GM23338 (cell line): ENCODE measurements around the gene SH3TC2. TPM values are rescaled to one million over a fixed set of nuclear protein-coding genes. Genes with fewer than 3 reads are reported as not detected.

Experiments used
- ATAC-seq: fragments of 200-7000 bp; cut with Tn5 transposase; 3 replicates; pipeline ENCODE4 v1.9.1; 2020
- DNase-seq: peaks from one replicate; pipeline ENCODE4 v3.0.0-alpha.2; 2015; ENCODE audit warnings: low spot score
- H2AFZ ChIP-seq: fragments of 200-600 bp; sonication (generic); 2 replicates; pipeline ENCODE4 v1.8.0; 2016; ENCODE audit warnings: antibody characterized with exemption, mild to moderate bottlenecking, moderate library complexity
- H3F3A ChIP-seq: fragments of 200-600 bp; sonication (generic); replicated peaks from 2 replicates; pipeline ENCODE4 v1.8.0; 2017; ENCODE audit warnings: antibody characterized with exemption, mixed run types, low read depth
- H3K27ac ChIP-seq: fragments of 200-600 bp; sonication (generic); 2 replicates; pipeline ENCODE4 v1.6.1; 2016; ENCODE audit warnings: low read depth
- H3K27me3 ChIP-seq: fragments of 200-600 bp; sonication (generic); 2 replicates; pipeline ENCODE4 v1.8.0; 2016; ENCODE audit warnings: mild to moderate bottlenecking, mixed run types, moderate library complexity; ENCODE audit not compliant: insufficient read depth
- H3K36me3 ChIP-seq: fragments of 200-600 bp; sonication (generic); 2 replicates; pipeline ENCODE4 v1.8.0; 2016; ENCODE audit warnings: mild to moderate bottlenecking; ENCODE audit not compliant: insufficient read depth
- H3K4me1 ChIP-seq: fragments of 200-600 bp; sonication (generic); 2 replicates; pipeline ENCODE4 v1.8.0; 2016; ENCODE audit warnings: mild to moderate bottlenecking, moderate library complexity; ENCODE audit not compliant: insufficient read depth
- H3K4me2 ChIP-seq: fragments of 200-600 bp; sonication (generic); 2 replicates; pipeline ENCODE4 v1.7.1; 2017; ENCODE audit warnings: mixed run types
- H3K4me3 ChIP-seq: fragments of 200-600 bp; sonication (generic); 2 replicates; pipeline ENCODE4 v1.6.1; 2016; ENCODE audit warnings: mixed run types
- H3K79me2 ChIP-seq: fragments of 200-600 bp; sonication (generic); replicated peaks from 2 replicates; pipeline ENCODE4 v1.8.0; 2017; ENCODE audit warnings: mild to moderate bottlenecking; ENCODE audit not compliant: insufficient read depth
- H3K9me2 ChIP-seq: fragments of 200-600 bp; sonication (generic); 2 replicates; pipeline ENCODE4 v1.8.0; 2017; ENCODE audit not compliant: insufficient read depth
- H4K20me1 ChIP-seq: fragments of 200-600 bp; sonication (generic); replicated peaks from 2 replicates; pipeline ENCODE4 v1.8.0; 2017; ENCODE audit warnings: mild to moderate bottlenecking; ENCODE audit not compliant: insufficient read depth
- H3K27ac Mint-ChIP-seq: 2 replicates; pipeline ENCODE4 v1.8.0; 2020; ENCODE audit warnings: inconsistent platforms, mild to moderate bottlenecking, moderate library complexity, mixed read lengths
- H3K27me3 Mint-ChIP-seq: 3 replicates; pipeline ENCODE4 v1.8.0; 2022; ENCODE audit warnings: low read depth, mild to moderate bottlenecking, moderate library complexity, mixed read lengths, inconsistent platforms; ENCODE audit not compliant: insufficient read depth, poor library complexity
- H3K36me3 Mint-ChIP-seq: 3 replicates; pipeline ENCODE4 v1.8.0; 2021; ENCODE audit warnings: low read depth, mild to moderate bottlenecking, inconsistent platforms, moderate library complexity, mixed read lengths
- H3K4me1 Mint-ChIP-seq: 3 replicates; pipeline ENCODE4 v1.8.0; 2020; ENCODE audit warnings: mild to moderate bottlenecking, inconsistent platforms, mixed read lengths
- H3K4me3 Mint-ChIP-seq: 3 replicates; pipeline ENCODE4 v1.8.0; 2021; ENCODE audit warnings: moderate library complexity, mild to moderate bottlenecking, inconsistent platforms, mixed read lengths
- H3K9me3 Mint-ChIP-seq: 3 replicates; pipeline ENCODE4 v1.8.0; 2020; ENCODE audit warnings: moderate library complexity, mild to moderate bottlenecking, inconsistent platforms, mixed read lengths
- CREB1 ChIP-seq: fragments of 250-450 bp; sonication (Bioruptor Pico); IDR thresholded peaks from 2 replicates; pipeline ENCODE4 v1.5.0; 2020; ENCODE audit warnings: low read depth, mild to moderate bottlenecking, moderate library complexity
- EZH2 ChIP-seq: fragments of 200-600 bp; sonication (generic); IDR thresholded peaks from one replicate; pipeline ENCODE4 v1.8.0; 2017; ENCODE audit warnings: antibody characterized with exemption, mild to moderate bottlenecking, low read depth; ENCODE audit not compliant: unreplicated experiment
- EZH2phosphoT487 ChIP-seq: fragments of 200-600 bp; sonication (generic); IDR thresholded peaks from one replicate; pipeline ENCODE4 v1.8.1; 2018; ENCODE audit warnings: antibody characterized with exemption; ENCODE audit not compliant: unreplicated experiment
- JUNB ChIP-seq: IDR thresholded peaks from one replicate; pipeline ENCODE4 v1.6.1; 2016; ENCODE audit warnings: antibody characterized with exemption; ENCODE audit not compliant: unreplicated experiment
- NANOG ChIP-seq: IDR thresholded peaks from 2 replicates; pipeline ENCODE4 v1.6.1; 2016; ENCODE audit warnings: antibody characterized with exemption, borderline replicate concordance
- POLR2AphosphoS5 ChIP-seq: IDR thresholded peaks from 2 replicates; pipeline ENCODE4 v1.6.1; 2016; ENCODE audit warnings: antibody characterized with exemption, low read depth
- STAT1 ChIP-seq: IDR thresholded peaks from one replicate; pipeline ENCODE4 v1.6.1; 2016; ENCODE audit warnings: antibody characterized with exemption; ENCODE audit not compliant: unreplicated experiment
- ZNF114 ChIP-seq: fragments of 250-450 bp; sonication (Bioruptor Pico); IDR thresholded peaks from 2 replicates; pipeline ENCODE4 v1.5.0; 2020; ENCODE audit warnings: mild to moderate bottlenecking, moderate library complexity
- ZNF331 ChIP-seq: fragments of 250-450 bp; sonication (Bioruptor Pico); IDR thresholded peaks from 2 replicates; pipeline ENCODE4 v1.5.0; 2020; ENCODE audit warnings: low read depth, mild to moderate bottlenecking, moderate library complexity
- polyA plus RNA-seq: library from polyadenylated mRNA; unstranded; fragments of >200 nt; fragmentation: Nextera tagmentation; extraction: Ambion mirVana; gene quantifications from 2 replicates; pipeline ENCODE4 v1.2.1, GENCODE V29; 2016
- total RNA-seq: library from RNA; depleted of rRNA; stranded (reverse); fragments of >200 nt; shearing (Covaris generic); gene quantifications from 2 replicates; pipeline ENCODE4 v1.2.3, GENCODE V29; 2014
- TF ChIP-seq, protein P1 (sequence below): fragments of 250-450 bp; sonication (Bioruptor Pico); IDR thresholded peaks from 2 replicates; pipeline ENCODE4 v1.5.0; 2020; ENCODE audit warnings: mild to moderate bottlenecking, moderate library complexity
- TF ChIP-seq, protein P2 (sequence below), 2 experiments: fragments of 200-600 bp in 1 of 2; sonication (generic) in 1 of 2; conservative IDR thresholded peaks; 2 replicates each; pipeline versions ENCODE4 v1.5.1 to v1.6.1; 2016 to 2017; ENCODE audit warnings: antibody characterized with exemption in 2 of 2, low read depth in 2 of 2, mild to moderate bottlenecking in 2 of 2, moderate library complexity in 1 of 2
- TF ChIP-seq, protein P3 (sequence below): IDR thresholded peaks from 2 replicates; pipeline ENCODE4 v1.6.1; 2016; ENCODE audit warnings: antibody characterized with exemption

Gene SH3TC2
- total and polyA plus RNA-seq, 2 experiments from 2014 or later = 0.10 to 0.17 TPM

DNA sequence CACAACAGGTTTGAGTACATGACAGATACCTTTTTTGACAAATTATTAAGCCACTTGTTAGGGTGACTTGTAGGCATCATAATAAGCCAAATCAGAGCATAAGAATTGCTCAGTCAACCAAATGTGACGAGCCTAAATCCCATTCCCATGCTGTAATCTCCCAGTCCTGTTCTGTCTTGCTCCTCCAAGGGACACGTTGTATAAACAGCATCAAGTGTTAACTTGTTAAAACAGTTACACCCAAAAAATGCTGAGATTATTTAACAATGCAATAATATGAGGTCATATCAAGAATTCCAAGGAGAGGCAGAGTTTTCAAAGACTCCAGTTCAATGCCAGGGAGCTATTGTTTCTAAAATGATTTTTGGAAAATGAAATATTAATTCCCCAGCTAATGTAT lies 76.2 kb downstream of the SH3TC2 start (continued):
- TF ChIP-seq, protein P1, sequence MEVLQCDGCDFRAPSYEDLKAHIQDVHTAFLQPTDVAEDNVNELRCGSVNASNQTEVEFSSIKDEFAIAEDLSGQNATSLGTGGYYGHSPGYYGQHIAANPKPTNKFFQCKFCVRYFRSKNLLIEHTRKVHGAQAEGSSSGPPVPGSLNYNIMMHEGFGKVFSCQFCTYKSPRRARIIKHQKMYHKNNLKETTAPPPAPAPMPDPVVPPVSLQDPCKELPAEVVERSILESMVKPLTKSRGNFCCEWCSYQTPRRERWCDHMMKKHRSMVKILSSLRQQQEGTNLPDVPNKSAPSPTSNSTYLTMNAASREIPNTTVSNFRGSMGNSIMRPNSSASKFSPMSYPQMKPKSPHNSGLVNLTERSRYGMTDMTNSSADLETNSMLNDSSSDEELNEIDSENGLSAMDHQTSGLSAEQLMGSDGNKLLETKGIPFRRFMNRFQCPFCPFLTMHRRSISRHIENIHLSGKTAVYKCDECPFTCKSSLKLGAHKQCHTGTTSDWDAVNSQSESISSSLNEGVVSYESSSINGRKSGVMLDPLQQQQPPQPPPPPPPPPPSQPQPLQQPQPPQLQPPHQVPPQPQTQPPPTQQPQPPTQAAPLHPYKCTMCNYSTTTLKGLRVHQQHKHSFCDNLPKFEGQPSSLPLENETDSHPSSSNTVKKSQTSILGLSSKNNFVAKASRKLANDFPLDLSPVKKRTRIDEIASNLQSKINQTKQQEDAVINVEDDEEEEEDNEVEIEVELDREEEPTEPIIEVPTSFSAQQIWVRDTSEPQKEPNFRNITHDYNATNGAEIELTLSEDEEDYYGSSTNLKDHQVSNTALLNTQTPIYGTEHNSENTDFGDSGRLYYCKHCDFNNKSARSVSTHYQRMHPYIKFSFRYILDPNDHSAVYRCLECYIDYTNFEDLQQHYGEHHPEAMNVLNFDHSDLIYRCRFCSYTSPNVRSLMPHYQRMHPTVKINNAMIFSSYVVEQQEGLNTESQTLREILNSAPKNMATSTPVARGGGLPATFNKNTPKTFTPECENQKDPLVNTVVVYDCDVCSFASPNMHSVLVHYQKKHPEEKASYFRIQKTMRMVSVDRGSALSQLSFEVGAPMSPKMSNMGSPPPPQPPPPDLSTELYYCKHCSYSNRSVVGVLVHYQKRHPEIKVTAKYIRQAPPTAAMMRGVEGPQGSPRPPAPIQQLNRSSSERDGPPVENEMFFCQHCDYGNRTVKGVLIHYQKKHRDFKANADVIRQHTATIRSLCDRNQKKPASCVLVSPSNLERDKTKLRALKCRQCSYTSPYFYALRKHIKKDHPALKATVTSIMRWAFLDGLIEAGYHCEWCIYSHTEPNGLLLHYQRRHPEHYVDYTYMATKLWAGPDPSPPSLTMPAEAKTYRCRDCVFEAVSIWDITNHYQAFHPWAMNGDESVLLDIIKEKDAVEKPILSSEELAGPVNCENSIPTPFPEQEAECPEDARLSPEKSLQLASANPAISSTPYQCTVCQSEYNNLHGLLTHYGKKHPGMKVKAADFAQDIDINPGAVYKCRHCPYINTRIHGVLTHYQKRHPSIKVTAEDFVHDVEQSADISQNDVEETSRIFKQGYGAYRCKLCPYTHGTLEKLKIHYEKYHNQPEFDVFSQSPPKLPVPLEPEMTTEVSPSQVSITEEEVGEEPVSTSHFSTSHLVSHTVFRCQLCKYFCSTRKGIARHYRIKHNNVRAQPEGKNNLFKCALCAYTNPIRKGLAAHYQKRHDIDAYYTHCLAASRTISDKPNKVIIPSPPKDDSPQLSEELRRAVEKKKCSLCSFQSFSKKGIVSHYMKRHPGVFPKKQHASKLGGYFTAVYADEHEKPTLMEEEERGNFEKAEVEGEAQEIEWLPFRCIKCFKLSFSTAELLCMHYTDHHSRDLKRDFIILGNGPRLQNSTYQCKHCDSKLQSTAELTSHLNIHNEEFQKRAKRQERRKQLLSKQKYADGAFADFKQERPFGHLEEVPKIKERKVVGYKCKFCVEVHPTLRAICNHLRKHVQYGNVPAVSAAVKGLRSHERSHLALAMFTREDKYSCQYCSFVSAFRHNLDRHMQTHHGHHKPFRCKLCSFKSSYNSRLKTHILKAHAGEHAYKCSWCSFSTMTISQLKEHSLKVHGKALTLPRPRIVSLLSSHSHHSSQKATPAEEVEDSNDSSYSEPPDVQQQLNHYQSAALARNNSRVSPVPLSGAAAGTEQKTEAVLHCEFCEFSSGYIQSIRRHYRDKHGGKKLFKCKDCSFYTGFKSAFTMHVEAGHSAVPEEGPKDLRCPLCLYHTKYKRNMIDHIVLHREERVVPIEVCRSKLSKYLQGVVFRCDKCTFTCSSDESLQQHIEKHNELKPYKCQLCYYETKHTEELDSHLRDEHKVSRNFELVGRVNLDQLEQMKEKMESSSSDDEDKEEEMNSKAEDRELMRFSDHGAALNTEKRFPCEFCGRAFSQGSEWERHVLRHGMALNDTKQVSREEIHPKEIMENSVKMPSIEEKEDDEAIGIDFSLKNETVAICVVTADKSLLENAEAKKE (CRISPR knock-in tag) = no peak
- no peak for TF ChIP-seq STAT1
- TF ChIP-seq, protein P2, sequence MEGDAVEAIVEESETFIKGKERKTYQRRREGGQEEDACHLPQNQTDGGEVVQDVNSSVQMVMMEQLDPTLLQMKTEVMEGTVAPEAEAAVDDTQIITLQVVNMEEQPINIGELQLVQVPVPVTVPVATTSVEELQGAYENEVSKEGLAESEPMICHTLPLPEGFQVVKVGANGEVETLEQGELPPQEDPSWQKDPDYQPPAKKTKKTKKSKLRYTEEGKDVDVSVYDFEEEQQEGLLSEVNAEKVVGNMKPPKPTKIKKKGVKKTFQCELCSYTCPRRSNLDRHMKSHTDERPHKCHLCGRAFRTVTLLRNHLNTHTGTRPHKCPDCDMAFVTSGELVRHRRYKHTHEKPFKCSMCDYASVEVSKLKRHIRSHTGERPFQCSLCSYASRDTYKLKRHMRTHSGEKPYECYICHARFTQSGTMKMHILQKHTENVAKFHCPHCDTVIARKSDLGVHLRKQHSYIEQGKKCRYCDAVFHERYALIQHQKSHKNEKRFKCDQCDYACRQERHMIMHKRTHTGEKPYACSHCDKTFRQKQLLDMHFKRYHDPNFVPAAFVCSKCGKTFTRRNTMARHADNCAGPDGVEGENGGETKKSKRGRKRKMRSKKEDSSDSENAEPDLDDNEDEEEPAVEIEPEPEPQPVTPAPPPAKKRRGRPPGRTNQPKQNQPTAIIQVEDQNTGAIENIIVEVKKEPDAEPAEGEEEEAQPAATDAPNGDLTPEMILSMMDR (conservative IDR thresholded peaks at IDR 0.05; ENCODE audit: low read depth in 2 of 2) = no peak
- TF ChIP-seq EZH2 = no peak
- no peak for TF ChIP-seq ZNF331 (CRISPR knock-in tag)
- TF ChIP-seq EZH2phosphoT487 = no peak

DNA sequence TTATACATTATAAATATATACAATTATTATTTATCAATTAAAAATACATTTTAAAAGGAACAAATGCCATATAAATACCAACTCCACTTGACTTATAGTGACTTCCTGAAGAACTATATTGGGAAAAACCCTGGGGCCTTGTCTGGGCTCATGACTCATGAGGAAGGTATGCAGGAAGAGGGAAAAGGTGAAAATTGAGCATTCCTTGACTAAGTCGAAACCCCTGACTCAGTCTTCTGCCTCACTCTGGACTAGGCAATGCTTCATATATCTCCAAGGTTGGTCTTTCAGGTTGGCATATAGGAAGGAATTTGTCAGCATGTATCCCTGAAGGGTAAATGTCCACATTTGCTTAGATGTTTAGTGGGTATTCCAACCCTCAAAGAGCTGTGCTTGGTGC lies 78.5 kb downstream of the SH3TC2 start:
- no peaks in the 10 kb centered on the region for H3K36me3 Mint-ChIP-seq
- Histone ChIP-seq H3K27me3 (no peaks in the 10 kb centered on the region), H3K79me2 (no peaks in the 10 kb centered on the region), H3K27ac (no peak overlapping the region), H3K9me2 (peaks cover 7% of the 10 kb centered on the region; the same call in 1 of the 2 replicates), H3F3A (no peaks in the 10 kb centered on the region), H2AFZ (no peak overlapping the region), H3K4me3 (no peak overlapping the region), H3K36me3 (no peaks in the 10 kb centered on the region), H3K4me1 (peaks cover 15% of the 10 kb centered on the region), H3K4me2 (0 out of 2 replicates have a peak overlapping the region, but pooled peaks have one; percentile 56), H4K20me1 (no peaks in the 10 kb centered on the region)
- H3K4me1 Mint-ChIP-seq = peaks cover 25% of the 10 kb centered on the region
- H3K27ac Mint-ChIP-seq = no peak overlapping the region
- peaks cover 3% of the 10 kb centered on the region for H3K27me3 Mint-ChIP-seq
- no peak overlapping the region for H3K4me3 Mint-ChIP-seq
- DNase-seq (peak; percentile 60), ATAC-seq (peak; percentile 37; the same call in 1 of the 3 replicates)
- no peaks in the 10 kb centered on the region for H3K9me3 Mint-ChIP-seq
- no peak for TF ChIP-seq EZH2phosphoT487
- TF ChIP-seq, protein P2 (conservative IDR thresholded peaks at IDR 0.05; ENCODE audit: low read depth in 2 of 2) = no peak
- TF ChIP-seq ZNF331 (CRISPR knock-in tag) = no peak
- no peak for TF ChIP-seq CREB1 (CRISPR knock-in tag)
- no peak for TF ChIP-seq ZNF114
- no peak for TF ChIP-seq EZH2
- TF ChIP-seq JUNB = no peak
- TF ChIP-seq POLR2AphosphoS5 = no peak
- TF ChIP-seq NANOG = no peak
- TF ChIP-seq, protein P3, sequence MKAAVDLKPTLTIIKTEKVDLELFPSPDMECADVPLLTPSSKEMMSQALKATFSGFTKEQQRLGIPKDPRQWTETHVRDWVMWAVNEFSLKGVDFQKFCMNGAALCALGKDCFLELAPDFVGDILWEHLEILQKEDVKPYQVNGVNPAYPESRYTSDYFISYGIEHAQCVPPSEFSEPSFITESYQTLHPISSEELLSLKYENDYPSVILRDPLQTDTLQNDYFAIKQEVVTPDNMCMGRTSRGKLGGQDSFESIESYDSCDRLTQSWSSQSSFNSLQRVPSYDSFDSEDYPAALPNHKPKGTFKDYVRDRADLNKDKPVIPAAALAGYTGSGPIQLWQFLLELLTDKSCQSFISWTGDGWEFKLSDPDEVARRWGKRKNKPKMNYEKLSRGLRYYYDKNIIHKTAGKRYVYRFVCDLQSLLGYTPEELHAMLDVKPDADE = no peak
